Heart left ventricle (tissue), 16 donors: Measurements from ENCODE around the gene NSG2. TPM values are rescaled to one million over a fixed set of nuclear protein-coding genes. Genes with fewer than 3 reads are reported as not detected.

Experiments
- ATAC-seq, 4 donors: fragments of 200-7000 bp; cut with Tn5 transposase; one replicate each; pipeline ENCODE4 v1.9.1; 2020 to 2022; ENCODE audit warnings: moderate library complexity in 4 of 4, mild to moderate bottlenecking in 3 of 4, moderate number of reproducible peaks in 1 of 4
- DNase-seq, 5 donors: peaks; one replicate each; pipeline ENCODE4 v3.0.0-alpha.2; 2020
- H3K27ac ChIP-seq, 12 donors: fragments of 200-600 bp; sonication (generic) in 4 of 12; one replicate each; pipeline versions ENCODE4 v1.5.0 to v1.8.0; 2016 to 2022; ENCODE audit warnings: mild to moderate bottlenecking in 2 of 12
- H3K27me3 ChIP-seq, 9 donors: fragments of 200-600 bp; sonication (generic) in 2 of 9; one replicate each; pipeline versions ENCODE4 v1.5.1 to v1.8.0; 2016 to 2022; ENCODE audit warnings: mild to moderate bottlenecking in 3 of 9
- H3K36me3 ChIP-seq, 9 donors: fragments of 200-600 bp; sonication (generic) in 2 of 9; one replicate each; pipeline versions ENCODE4 v1.5.0 to v1.8.0; 2018 to 2022; ENCODE audit warnings: mild to moderate bottlenecking in 2 of 9
- H3K4me1 ChIP-seq, 12 donors: fragments of 200-600 bp; sonication (generic) in 4 of 12; one replicate each; pipeline versions ENCODE4 v1.5.0 to v1.8.0; 2016 to 2022; ENCODE audit warnings: mild to moderate bottlenecking in 3 of 12
- H3K4me3 ChIP-seq, 12 donors: fragments of 200-600 bp; sonication (generic) in 4 of 12; one replicate each; pipeline versions ENCODE4 v1.5.0 to v1.8.0; 2017 to 2022; ENCODE audit warnings: mild to moderate bottlenecking in 9 of 12, moderate library complexity in 4 of 12
- H3K9me3 ChIP-seq, 12 donors: fragments of 200-600 bp; sonication (generic) in 4 of 12; one replicate each; pipeline versions ENCODE4 v1.5.0 to v1.8.0; 2016 to 2022; ENCODE audit warnings: mild to moderate bottlenecking in 1 of 12
- CTCF ChIP-seq, 12 donors: fragments of 200-600 bp; sonication (generic) in 4 of 12; IDR thresholded peaks; one replicate each; pipeline versions ENCODE4 v1.5.0 to v1.8.0; 2018 to 2022; ENCODE audit warnings: antibody characterized with exemption in 12 of 12, mild to moderate bottlenecking in 5 of 12
- POLR2A ChIP-seq, 2 donors: fragments of 450-650 bp; IDR thresholded peaks; one replicate each; pipeline ENCODE4 v1.6.1; 2017; ENCODE audit warnings: antibody characterized with exemption in 2 of 2, mild to moderate bottlenecking in 2 of 2, moderate library complexity in 2 of 2
- WGBS, 4 donors: extraction: QIAGEN DNeasy Blood & Tissue Kit in 2 of 4; methylation state at CpG; one replicate each; pipeline versions ENCODE4 v1.1.5 to v1.1.7; 2013 to 2018; 5-methylcytosine and 5-hydroxymethylcytosine counted together
- intact Hi-C, 10 donors: fragments of 100-400 bp; cut with DNase I; formaldehyde crosslinking; loops; one replicate each; pipeline versions ENCODE4 v1.11.1 to v1.14.2; 2022
- polyA plus RNA-seq, 2 donors: library from polyadenylated mRNA; stranded (reverse); fragments of 200-250 nt; gene quantifications; one replicate each; pipeline ENCODE4 v1.2.3, GENCODE V29; 2013
- total RNA-seq, 9 donors: library from RNA; depleted of rRNA in 2 of 9; stranded (reverse); fragments of >200 nt in 2 of 9; fragmentation: NEBNext Ultra II Directional in 3 of 9; extraction: Animal tissue kit (Norgen Biotek cat#: 25700) in 3 of 9; gene quantifications; one replicate each; pipeline versions ENCODE4 v1.1.0 to v1.2.4, GENCODE V29; 2016 to 2023
- donor health status: ischemic (EF 13 %, LVEDD 7.1; RV severe dilation, severe dysfunction).
- donor health status: healthy with polysubstance abuse.
- donor health status: DM: no; HTN: yes; CAD: no.
- donor health status: DM: no; HTN: no; CAD: no.
- donor health status: ischemic (EF 25% LVEDD 6.9; RV normal size, moderate dysfunction).
- donor health status: ischemic (EF 25% LVEDD 5.7; RV mildly dilated, moderate dysfunction).
- donor health status: healthy.
- donor health status: DM: yes; HTN: yes; CAD: no.
- donor health status: ischemic (EF 35%, LVEDD 5.7; RV mildly dilated, moderate dysfunction).
- donor health status: nonischemic (EF 11% LVEDD 7.7; RV severe dilation, severe dysfunction).
- donor health status: DM: yes; HTN: yes; CAD: no.
- donor health status: PGD.
- donor health status: ischemic (EF 29% LVEDD 5.4; RV normal size, mild dysfunction).
- donor health status: nonischemic (EF 23%, LVEDD 6.1; RV moderate dilation, normal function).

Gene NSG2
- total and polyA plus RNA-seq, 11 donors: 0.30 to 1.7 (median 0.44) TPM; not detected in 4

DNA sequence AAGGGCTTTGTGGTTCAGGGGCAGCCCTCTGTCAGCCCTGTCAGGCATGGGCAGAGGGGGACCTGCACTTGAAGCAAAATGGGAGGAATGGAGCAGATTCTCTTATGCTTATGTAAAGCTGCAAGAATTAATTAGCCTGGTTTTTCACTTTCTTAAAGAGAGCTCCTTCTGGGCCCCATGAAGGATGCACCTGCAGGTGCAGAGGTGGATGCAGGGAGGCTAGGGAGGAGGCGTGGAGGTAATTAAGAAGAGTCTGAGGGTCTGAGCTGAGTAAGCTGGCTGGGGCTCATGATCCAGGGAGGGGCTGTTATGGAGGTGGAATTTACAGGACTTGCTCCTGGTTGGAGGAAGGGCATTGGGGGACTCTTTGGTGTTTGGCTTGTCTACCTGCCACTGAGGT is 22.0 kb downstream of the NSG2 start:
- no peaks in the 10 kb centered on the region for H3K4me1 ChIP-seq
- TF ChIP-seq CTCF (IDR thresholded peaks at IDR 0.05): no peak
- no peak for TF ChIP-seq POLR2A (IDR thresholded peaks at IDR 0.05)
- 67 to 91% (median 82%) methylated on average over 1 of the region's 1 CpG for WGBS, 4 donors
- H3K4me3 ChIP-seq: no peak overlapping the region
- no peak overlapping the region for H3K27ac ChIP-seq
- H3K36me3 ChIP-seq: no peaks in the 10 kb centered on the region
- ATAC-seq (no peak), DNase-seq (no peak)
- intact Hi-C loops: no loop called here
- H3K27me3 ChIP-seq: peaks cover 0 to 14% (median 0%) of the 10 kb centered on the region in 9 donors
- H3K9me3 ChIP-seq: no peaks in the 10 kb centered on the region

DNA sequence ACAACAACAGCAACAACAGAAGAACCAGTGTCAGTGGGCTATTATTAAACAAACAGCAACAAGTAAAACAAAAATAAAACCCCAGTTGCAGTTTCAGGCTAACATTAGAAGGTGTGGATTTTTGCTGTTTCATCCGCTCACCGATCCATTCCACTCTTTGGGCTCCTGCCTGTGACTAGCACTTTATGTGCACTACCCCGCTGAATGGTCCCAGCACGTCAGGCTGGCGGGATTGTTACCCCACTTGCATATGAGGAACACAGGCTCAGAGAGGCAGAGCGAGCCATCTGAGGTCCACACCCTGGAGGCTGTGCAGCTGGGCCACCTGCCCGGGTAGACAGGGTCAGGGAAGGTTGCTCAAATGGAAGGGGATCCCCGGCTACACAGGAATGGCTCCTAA is 26.0 kb downstream of the NSG2 start:
- no peaks in the 10 kb centered on the region for H3K9me3 ChIP-seq
- H3K4me3 ChIP-seq: no peak overlapping the region
- no peaks in the 10 kb centered on the region for H3K27me3 ChIP-seq
- no peak for DNase-seq
- H3K4me1 ChIP-seq: no peaks in the 10 kb centered on the region
- intact Hi-C loops: no loop called here
- ATAC-seq: no peak
- WGBS, 4 donors: 87 to 91% (median 90%) methylated on average over 8 of the region's 8 CpGs
- TF ChIP-seq POLR2A (IDR thresholded peaks at IDR 0.05): no peak
- TF ChIP-seq CTCF (IDR thresholded peaks at IDR 0.05): no peak
- no peak overlapping the region for H3K27ac ChIP-seq
- H3K36me3 ChIP-seq: no peaks in the 10 kb centered on the region

DNA sequence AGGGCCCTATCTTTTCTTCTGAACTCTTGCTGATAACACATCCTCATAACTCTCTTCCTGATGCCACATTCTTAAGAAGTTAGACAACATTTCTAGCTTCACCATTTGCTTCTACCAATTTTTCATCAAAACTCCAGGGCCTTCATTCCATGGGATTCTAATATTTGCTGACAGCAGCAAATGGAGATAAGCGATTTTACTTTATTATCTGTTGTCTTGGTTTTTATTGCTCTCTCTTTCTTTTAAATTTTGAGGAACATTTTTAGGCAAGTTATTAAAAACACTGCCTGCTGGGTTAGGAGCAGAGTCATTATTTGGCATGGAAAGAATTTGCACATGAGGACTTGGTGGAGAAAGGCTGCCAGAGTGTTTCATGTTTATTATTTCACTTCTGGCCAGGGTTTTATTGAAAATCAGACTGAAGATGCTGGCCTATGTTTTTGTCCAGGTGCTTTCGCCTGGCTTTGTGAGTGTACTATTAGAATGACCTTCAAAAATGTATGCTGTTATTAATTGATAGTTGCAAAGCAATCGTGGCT is 27.7 kb downstream of the NSG2 start:
- ATAC-seq: no peak
- Histone ChIP-seq H3K4me3 (no peak overlapping the region), H3K36me3 (no peaks in the 10 kb centered on the region), H3K4me1 (no peaks in the 10 kb centered on the region), H3K27me3 (no peaks in the 10 kb centered on the region), H3K27ac (no peak overlapping the region), H3K9me3 (no peaks in the 10 kb centered on the region)
- no peak for DNase-seq
- no peak for TF ChIP-seq POLR2A (IDR thresholded peaks at IDR 0.05)
- TF ChIP-seq CTCF (IDR thresholded peaks at IDR 0.05): no peak
- intact Hi-C loops: no loop called here
- WGBS, 4 donors: 72 to 80% (median 77%) methylated on average over 3 of the region's 3 CpGs

DNA sequence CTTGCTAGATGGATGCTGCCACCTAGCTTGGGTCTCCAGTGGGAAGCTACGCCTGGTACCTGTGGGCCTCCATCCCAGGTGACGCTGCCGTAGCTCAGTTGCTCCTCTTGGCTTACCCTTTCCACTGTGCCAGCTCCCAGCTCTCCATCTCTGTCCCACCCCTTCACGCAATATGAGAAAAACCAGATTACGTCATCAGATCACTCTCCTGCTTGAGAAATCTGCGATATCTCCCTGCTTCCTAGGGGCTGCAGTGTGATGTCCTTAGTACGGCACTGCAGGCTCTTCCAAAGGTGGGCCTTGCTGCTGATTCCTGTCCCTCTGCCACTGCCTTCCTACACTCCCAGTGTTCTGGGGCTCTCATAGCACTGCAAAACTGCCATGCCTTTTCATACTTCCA is 28.9 kb downstream of the NSG2 start:
- intact Hi-C loops: no loop called here
- 86 to 96% (median 90%) methylated on average over 7 of the region's 7 CpGs for WGBS, 4 donors
- DNase-seq (no peak), ATAC-seq (no peak)
- H3K27ac ChIP-seq: no peak overlapping the region
- no peaks in the 10 kb centered on the region for H3K4me1 ChIP-seq
- no peaks in the 10 kb centered on the region for H3K36me3 ChIP-seq
- H3K4me3 ChIP-seq: no peak overlapping the region
- no peaks in the 10 kb centered on the region for H3K27me3 ChIP-seq
- H3K9me3 ChIP-seq: no peaks in the 10 kb centered on the region
- TF ChIP-seq CTCF (IDR thresholded peaks at IDR 0.05): no peak
- no peak for TF ChIP-seq POLR2A (IDR thresholded peaks at IDR 0.05)
